Natural killer cell (primary cell): Measurements from ENCODE around the gene ZNF205. TPM values are rescaled to one million over a fixed set of nuclear protein-coding genes. Genes with fewer than 3 reads are reported as not detected.
A peak's percentile ranks its signal among the peaks of the same experiment; 100 is the strongest.

Source experiments
- ATAC-seq, 3 donors: fragments of 150-1000 bp in 2 of 3; fragments of 200-7000 bp in 1 of 3; cut with Tn5 transposase; 1 replicate in 1 of 3; 2 replicates in 2 of 3; pipeline ENCODE4 v1.10.0; 2021; ENCODE audit warnings: mild to moderate bottlenecking in 2 of 3, moderate library complexity in 2 of 3
- DNase-seq, 2 donors: peaks; one replicate each; pipeline versions ENCODE4 v3.0.0 to v3.0.0-alpha.2; 2013 to 2021; ENCODE audit warnings: mixed read lengths in 1 of 2
- H3K27ac ChIP-seq: one replicate; pipeline ENCODE4 v1.5.1; 2013; ENCODE audit warnings: mild to moderate bottlenecking, low read length
- H3K27me3 ChIP-seq: one replicate; pipeline ENCODE4 v1.6.1; 2013; ENCODE audit warnings: low read length; ENCODE audit not compliant: control insufficient read depth, insufficient read depth
- H3K36me3 ChIP-seq: one replicate; pipeline ENCODE4 v1.6.1; 2013; ENCODE audit warnings: low read length; ENCODE audit not compliant: control insufficient read depth, insufficient read depth
- H3K4me1 ChIP-seq: one replicate; pipeline ENCODE4 v1.6.1; 2013; ENCODE audit warnings: low read length; ENCODE audit not compliant: control insufficient read depth, insufficient read depth
- H3K4me3 ChIP-seq: one replicate; pipeline ENCODE4 v1.5.1; 2013; ENCODE audit warnings: low read length
- H3K9me3 ChIP-seq: one replicate; pipeline ENCODE4 v1.6.1; 2013; ENCODE audit warnings: low read length; ENCODE audit not compliant: control insufficient read depth, insufficient read depth
- H3K27ac Mint-ChIP-seq, 2 donors: one replicate each; pipeline ENCODE4 v1.8.0; 2022; ENCODE audit warnings: mild to moderate bottlenecking in 2 of 2, mixed read lengths in 2 of 2, moderate library complexity in 1 of 2
- H3K27me3 Mint-ChIP-seq, 2 donors: one replicate each; pipeline ENCODE4 v1.8.0; 2022; ENCODE audit warnings: low read depth in 2 of 2, mixed read lengths in 2 of 2
- H3K36me3 Mint-ChIP-seq: one replicate; pipeline ENCODE4 v1.8.0; 2022; ENCODE audit warnings: mixed read lengths
- H3K4me1 Mint-ChIP-seq, 2 donors: one replicate each; pipeline ENCODE4 v1.8.0; 2022; ENCODE audit warnings: mixed read lengths in 2 of 2
- H3K4me3 Mint-ChIP-seq: one replicate; pipeline ENCODE4 v1.8.0; 2022; ENCODE audit warnings: mild to moderate bottlenecking, moderate library complexity, mixed read lengths
- H3K9me3 Mint-ChIP-seq, 2 donors: one replicate each; pipeline ENCODE4 v1.8.0; 2022; ENCODE audit warnings: mixed read lengths in 2 of 2
- CTCF ChIP-seq: fragments of 200-600 bp; IDR thresholded peaks from one replicate; pipeline ENCODE4 v1.8.0; 2022; ENCODE audit warnings: antibody characterized with exemption
- WGBS: methylation state at CpG from one replicate; pipeline ENCODE4 v1.1.7; 2013; ENCODE audit warnings: missing lambda C conversion rate; ENCODE audit not compliant: insufficient coverage; 5-methylcytosine and 5-hydroxymethylcytosine counted together
- intact Hi-C: fragments of 100-400 bp; cut with micrococcal nuclease; formaldehyde crosslinking; loops from one replicate; pipeline ENCODE4 v1.14.2; 2022
- total RNA-seq, 4 donors: library from RNA; stranded (reverse); fragments of 120-200 nt in 1 of 4; gene quantifications; one replicate each; pipeline versions ENCODE4 v1.2.3 to v1.2.4, GENCODE V29; 2013 to 2022

ZNF205 gene
- total RNA-seq, 3 donors from 2014 or later (not counting 1 experiment from before 2014, with no cell fraction given): 0.16 TPM; not detected in 2

- ATAC-seq: no peak
- peaks cover 3% of the 10 kb centered on the region for H3K36me3 ChIP-seq
- DNase-seq: no peak
- H3K4me1 ChIP-seq: peaks cover 42% of the 10 kb centered on the region
- no peaks in the 10 kb centered on the region for H3K9me3 ChIP-seq
- H3K27me3 ChIP-seq: no peaks in the 10 kb centered on the region
- Mint-ChIP-seq H3K4me3 (peak overlapping the region; percentile 66), H3K27ac (peak overlapping the region; percentile 14 to 65), H3K9me3 (no peaks in the 10 kb centered on the region), H3K27me3 (no peaks in the 10 kb centered on the region), H3K4me1 (peaks cover 35 to 60% of the 10 kb centered on the region in 2 donors), H3K36me3 (no peaks in the 10 kb centered on the region)
- no peak overlapping the region for H3K27ac ChIP-seq
- 94% methylated on average over 6 of the region's 6 CpGs for WGBS
- TF ChIP-seq CTCF: no peak
- intact Hi-C loops: no loop called here
- no peak overlapping the region for H3K4me3 ChIP-seq
Observed at GRCh38 chr16:3127745-3128144, 15.4 kb downstream of the ZNF205 start.

DNA sequence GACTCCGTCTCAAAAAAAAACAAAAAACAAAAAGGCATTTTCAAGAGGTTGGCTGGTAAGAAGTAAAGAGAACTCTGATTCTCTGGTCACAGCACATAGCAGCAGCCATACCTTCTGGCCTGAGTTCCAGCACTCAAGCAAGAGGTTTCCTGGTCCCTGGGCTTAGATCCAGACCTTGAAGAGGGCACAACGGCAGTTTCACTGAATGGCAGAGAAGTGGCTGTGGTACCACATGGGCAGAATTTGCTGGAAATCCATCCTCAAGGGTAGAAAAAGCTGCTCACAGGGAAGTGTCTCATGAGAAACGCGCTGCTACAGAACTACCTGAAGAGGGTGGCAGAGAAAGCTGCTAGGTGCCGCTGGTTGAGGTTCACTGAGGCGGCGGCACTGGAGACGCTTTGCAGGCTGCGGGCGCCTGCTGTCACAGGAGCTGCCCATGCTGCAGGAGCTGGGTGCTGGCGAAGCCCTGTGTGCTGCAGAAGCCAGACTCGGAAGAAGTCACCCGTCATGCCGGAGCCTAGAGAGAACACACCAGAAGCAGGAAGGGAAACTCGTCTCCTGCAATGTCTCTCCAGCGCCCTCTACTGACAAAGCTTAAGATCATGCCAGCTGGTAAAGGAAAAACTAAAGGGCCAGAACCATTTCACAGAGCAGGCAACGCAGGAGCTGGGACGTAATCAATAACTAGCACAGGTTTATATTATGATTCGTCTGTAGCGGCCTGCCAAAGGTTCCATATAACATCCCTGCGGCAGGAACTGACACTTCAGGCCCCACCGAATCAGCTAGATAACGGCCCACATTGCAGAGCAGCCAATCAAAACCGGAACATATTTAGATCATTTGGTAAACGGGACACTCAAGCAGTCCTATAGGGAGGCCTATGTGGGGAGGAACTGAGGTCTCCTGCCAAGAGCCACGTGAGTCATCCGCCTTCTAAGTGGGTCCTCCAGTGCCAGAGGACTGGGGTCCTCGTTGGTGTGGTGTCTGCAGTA is 17.0 kb downstream of the ZNF205 start:
- DNase-seq (peak; percentile 59 to 95), ATAC-seq (peak; percentile 75 to 88 (median 76))
- no peaks in the 10 kb centered on the region for H3K9me3 ChIP-seq
- H3K27ac ChIP-seq: peak overlapping the region; percentile 44
- H3K4me3 ChIP-seq: peak overlapping the region; percentile 54
- 22% methylated on average over 28 of the region's 28 CpGs for WGBS
- Mint-ChIP-seq H3K4me3 (peak overlapping the region; percentile 96), H3K36me3 (no peaks in the 10 kb centered on the region), H3K4me1 (peaks cover 38 to 61% of the 10 kb centered on the region in 2 donors), H3K27ac (peak overlapping the region; percentile 85 to 91), H3K27me3 (no peaks in the 10 kb centered on the region), H3K9me3 (no peaks in the 10 kb centered on the region)
- TF ChIP-seq CTCF: peak; percentile 97
- H3K36me3 ChIP-seq: peaks cover 3% of the 10 kb centered on the region
- no peaks in the 10 kb centered on the region for H3K27me3 ChIP-seq
- intact Hi-C loops: loop anchor here (1.0 kb wide), 2 partner anchors 33 to 70 kb away; no protein-coding TSS in a partner anchor
- peaks cover 44% of the 10 kb centered on the region for H3K4me1 ChIP-seq

GRCh38 chr16:3131755-3132377 is 19.5 kb downstream of the ZNF205 start:
- Mint-ChIP-seq H3K36me3 (no peaks in the 10 kb centered on the region), H3K27me3 (no peaks in the 10 kb centered on the region), H3K4me3 (no peak overlapping the region), H3K27ac (peak overlapping the region; percentile 23 to 38), H3K9me3 (no peaks in the 10 kb centered on the region), H3K4me1 (peaks cover 42 to 63% of the 10 kb centered on the region in 2 donors)
- DNase-seq: peak in 1 of 2 donors; percentile 62
- Histone ChIP-seq H3K4me1 (peaks cover 41% of the 10 kb centered on the region), H3K27me3 (no peaks in the 10 kb centered on the region), H3K27ac (no peak overlapping the region), H3K36me3 (peaks cover 3% of the 10 kb centered on the region), H3K9me3 (no peaks in the 10 kb centered on the region), H3K4me3 (no peak overlapping the region)
- 75% methylated on average over 12 of the region's 12 CpGs for WGBS
- ATAC-seq: no peak
- intact Hi-C loops: no loop called here
- peak; percentile 31 for TF ChIP-seq CTCF
